Central memory CD8-positive, alpha-beta T cell (primary cell): ENCODE measurements around the gene TDRD1.

ENCODE experiments used
- ATAC-seq: fragments of 150-1000 bp; cut with Tn5 transposase; replicated peaks from 2 replicates; pipeline ENCODE4 v1.10.0; 2022; ENCODE audit warnings: mild to moderate bottlenecking, moderate FRiP score, moderate number of reproducible peaks; ENCODE audit not compliant: poor library complexity, severe bottlenecking; ENCODE audit errors: extremely low read depth
- DNase-seq, 2 donors: peaks; one replicate each; pipeline ENCODE4 v3.0.0; 2021; ENCODE audit warnings: low spot score in 2 of 2
- H3K27ac Mint-ChIP-seq: one replicate; pipeline ENCODE4 v1.8.0; 2022; ENCODE audit warnings: low read depth, mild to moderate bottlenecking, moderate library complexity, mixed read lengths
- H3K27me3 Mint-ChIP-seq: one replicate; pipeline ENCODE4 v1.8.0; 2022; ENCODE audit warnings: mixed read lengths
- H3K36me3 Mint-ChIP-seq: one replicate; pipeline ENCODE4 v1.8.0; 2022; ENCODE audit warnings: mild to moderate bottlenecking, moderate library complexity, mixed read lengths; ENCODE audit not compliant: insufficient read depth
- H3K4me1 Mint-ChIP-seq: one replicate; pipeline ENCODE4 v1.8.0; 2022; ENCODE audit warnings: mixed read lengths
- H3K4me3 Mint-ChIP-seq: one replicate; pipeline ENCODE4 v1.8.0; 2022; ENCODE audit warnings: mild to moderate bottlenecking, moderate library complexity, mixed read lengths
- H3K9me3 Mint-ChIP-seq: one replicate; pipeline ENCODE4 v1.8.0; 2022; ENCODE audit warnings: mixed read lengths

Gene TDRD1

GRCh38 chr10:114166494-114166893 lies 12.7 kb upstream of the TDRD1 start:
- Mint-ChIP-seq H3K4me1 (peaks cover 48% of the 10 kb centered on the region), H3K4me3 (no peak overlapping the region), H3K36me3 (peaks cover 23% of the 10 kb centered on the region), H3K9me3 (peaks cover 5% of the 10 kb centered on the region), H3K27me3 (no peaks in the 10 kb centered on the region), H3K27ac (peak overlapping the region; percentile 9)
- ATAC-seq (no peak), DNase-seq (no peak)

GRCh38 chr10:114167985-114168384 lies 11.2 kb upstream of the TDRD1 start:
- DNase-seq (no peak), ATAC-seq (no peak)
- H3K36me3 Mint-ChIP-seq, result peaks cover 16% of the 10 kb centered on the region
- H3K9me3 Mint-ChIP-seq, result peaks cover 5% of the 10 kb centered on the region
- no peak overlapping the region for H3K4me3 Mint-ChIP-seq
- H3K27me3 Mint-ChIP-seq, result no peaks in the 10 kb centered on the region
- peaks cover 51% of the 10 kb centered on the region for H3K4me1 Mint-ChIP-seq
- no peak overlapping the region for H3K27ac Mint-ChIP-seq

- Mint-ChIP-seq H3K9me3 (peaks cover 5% of the 10 kb centered on the region), H3K36me3 (peaks cover 12% of the 10 kb centered on the region), H3K4me1 (peaks cover 51% of the 10 kb centered on the region), H3K4me3 (no peak overlapping the region), H3K27ac (no peak overlapping the region), H3K27me3 (no peaks in the 10 kb centered on the region)
- DNase-seq (no peak), ATAC-seq (no peak)
Measured at GRCh38 chr10:114168450-114169009, 10.6 kb upstream of the TDRD1 start.

GRCh38 chr10:114172216-114172615 lies 6.9 kb upstream of the TDRD1 start:
- Mint-ChIP-seq H3K27me3 (no peaks in the 10 kb centered on the region), H3K4me1 (peaks cover 42% of the 10 kb centered on the region), H3K27ac (no peak overlapping the region)

GRCh38 chr10:114172776-114173602 lies 6.2 kb upstream of the TDRD1 start:
- Mint-ChIP-seq H3K4me3 (peak overlapping the region; percentile 100), H3K27ac (peak overlapping the region; percentile 98), H3K9me3 (peaks cover 5% of the 10 kb centered on the region), H3K4me1 (peaks cover 38% of the 10 kb centered on the region), H3K36me3 (peaks cover 15% of the 10 kb centered on the region), H3K27me3 (no peaks in the 10 kb centered on the region)
- DNase-seq (no peak), ATAC-seq (no peak)

More at GRCh38 chr10:114172216-114172615, 6.9 kb upstream of the TDRD1 start:
- ATAC-seq, result no peak
- no peak for DNase-seq
- Mint-ChIP-seq H3K4me3 (peak overlapping the region; percentile 100), H3K9me3 (peaks cover 5% of the 10 kb centered on the region), H3K36me3 (peaks cover 17% of the 10 kb centered on the region)

GRCh38 chr10:114173603-114173920 lies 5.6 kb upstream of the TDRD1 start:
- Mint-ChIP-seq H3K27me3 (no peaks in the 10 kb centered on the region), H3K9me3 (peaks cover 2% of the 10 kb centered on the region), H3K4me3 (peak overlapping the region; percentile 100), H3K4me1 (peaks cover 34% of the 10 kb centered on the region), H3K27ac (peak overlapping the region; percentile 98), H3K36me3 (peaks cover 14% of the 10 kb centered on the region)
- DNase-seq (no peak), ATAC-seq (no peak)

- Mint-ChIP-seq H3K4me3 (peak within 1 kb of the TSS; percentile 100), H3K4me1 (peaks cover 31% of the 10 kb centered on the region), H3K9me3 (no peaks in the 10 kb centered on the region), H3K27me3 (peaks cover 5% of the 10 kb centered on the region), H3K36me3 (peaks cover 11% of the 10 kb centered on the region), H3K27ac (peak within 1 kb of the TSS; percentile 98)
- ATAC-seq (peak; percentile 98), DNase-seq (peak; percentile 96 to 98)
Measured at GRCh38 chr10:114173921-114174694, 5.0 kb upstream of the TDRD1 start, which contains the start of gene CCDC186. TSS of gene CCDC186 (minus strand) at chr10:114174203. CDS start at chr10:114163268, 10,935 bp downstream.

- peaks cover 11% of the 10 kb centered on the region for H3K36me3 Mint-ChIP-seq
- peak overlapping the region; percentile 98 for H3K27ac Mint-ChIP-seq
- H3K4me1 Mint-ChIP-seq, result peaks cover 31% of the 10 kb centered on the region
- peak overlapping the region; percentile 100 for H3K4me3 Mint-ChIP-seq
- DNase-seq (no peak), ATAC-seq (no peak)
- H3K9me3 Mint-ChIP-seq, result no peaks in the 10 kb centered on the region
- peaks cover 9% of the 10 kb centered on the region for H3K27me3 Mint-ChIP-seq
Measured at GRCh38 chr10:114174695-114175188, 4.4 kb upstream of the TDRD1 start.

- DNase-seq (no peak), ATAC-seq (no peak)
- Mint-ChIP-seq H3K4me3 (peak overlapping the region; percentile 100), H3K27me3 (peaks cover 9% of the 10 kb centered on the region), H3K4me1 (peaks cover 31% of the 10 kb centered on the region), H3K36me3 (peaks cover 11% of the 10 kb centered on the region), H3K9me3 (no peaks in the 10 kb centered on the region), H3K27ac (no peak overlapping the region)
Measured at GRCh38 chr10:114175667-114176066, 3.5 kb upstream of the TDRD1 start.

- Mint-ChIP-seq H3K9me3 (no peaks in the 10 kb centered on the region), H3K4me3 (no peak overlapping the region), H3K4me1 (peaks cover 31% of the 10 kb centered on the region), H3K27ac (no peak overlapping the region), H3K36me3 (peaks cover 11% of the 10 kb centered on the region), H3K27me3 (peaks cover 9% of the 10 kb centered on the region)
- no peak for DNase-seq
- no peak for ATAC-seq
Measured at GRCh38 chr10:114176511-114176910, 2.6 kb upstream of the TDRD1 start.

GRCh38 chr10:114179747-114180146 lies 594 bp downstream of the TDRD1 start:
- DNase-seq (no peak), ATAC-seq (no peak)
- H3K4me1 Mint-ChIP-seq, result peaks cover 4% of the 10 kb centered on the region
- no peaks in the 10 kb centered on the region for H3K9me3 Mint-ChIP-seq
- H3K27me3 Mint-ChIP-seq, result peaks cover 16% of the 10 kb centered on the region
- peaks cover 2% of the 10 kb centered on the region for H3K36me3 Mint-ChIP-seq
- H3K27ac Mint-ChIP-seq, result no peak overlapping the region
- H3K4me3 Mint-ChIP-seq, result no peak overlapping the region

- DNase-seq, result no peak
- peaks cover 21% of the 10 kb centered on the region for H3K27me3 Mint-ChIP-seq
- H3K36me3 Mint-ChIP-seq, result peaks cover under 1% of the 10 kb centered on the region
- ATAC-seq, result no peak
- H3K4me3 Mint-ChIP-seq, result no peak overlapping the region
- no peaks in the 10 kb centered on the region for H3K4me1 Mint-ChIP-seq
- no peaks in the 10 kb centered on the region for H3K9me3 Mint-ChIP-seq
- H3K27ac Mint-ChIP-seq, result no peak overlapping the region
Measured at GRCh38 chr10:114180937-114181336, 1.8 kb downstream of the TDRD1 start.
